ENCODE results near the gene GRM2.

GRCh38 chr3:51677358-51677757, 29.5 kb upstream of the GRM2 start:
- TF ChIP-seq, protein P1, sequence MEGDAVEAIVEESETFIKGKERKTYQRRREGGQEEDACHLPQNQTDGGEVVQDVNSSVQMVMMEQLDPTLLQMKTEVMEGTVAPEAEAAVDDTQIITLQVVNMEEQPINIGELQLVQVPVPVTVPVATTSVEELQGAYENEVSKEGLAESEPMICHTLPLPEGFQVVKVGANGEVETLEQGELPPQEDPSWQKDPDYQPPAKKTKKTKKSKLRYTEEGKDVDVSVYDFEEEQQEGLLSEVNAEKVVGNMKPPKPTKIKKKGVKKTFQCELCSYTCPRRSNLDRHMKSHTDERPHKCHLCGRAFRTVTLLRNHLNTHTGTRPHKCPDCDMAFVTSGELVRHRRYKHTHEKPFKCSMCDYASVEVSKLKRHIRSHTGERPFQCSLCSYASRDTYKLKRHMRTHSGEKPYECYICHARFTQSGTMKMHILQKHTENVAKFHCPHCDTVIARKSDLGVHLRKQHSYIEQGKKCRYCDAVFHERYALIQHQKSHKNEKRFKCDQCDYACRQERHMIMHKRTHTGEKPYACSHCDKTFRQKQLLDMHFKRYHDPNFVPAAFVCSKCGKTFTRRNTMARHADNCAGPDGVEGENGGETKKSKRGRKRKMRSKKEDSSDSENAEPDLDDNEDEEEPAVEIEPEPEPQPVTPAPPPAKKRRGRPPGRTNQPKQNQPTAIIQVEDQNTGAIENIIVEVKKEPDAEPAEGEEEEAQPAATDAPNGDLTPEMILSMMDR (IDR thresholded peaks at IDR 0.05 in 4 of 5, conservative IDR thresholded peaks at IDR 0.05 in 1 of 5): no peak
- TF ChIP-seq POLR2A (IDR thresholded peaks at IDR 0.05): no peak

Measured in gastrocnemius medialis (tissue), 4 donors.